GM18873 (cell line): ENCODE data around the gene RBMS1.
"Not testable (repeated sequence)": the region's sequence is repeated elsewhere in the genome, so short reads cannot be mapped to it uniquely, and the experiment has no call there.

Source experiments
- ATAC-seq: cut with Tn5 transposase; IDR thresholded peaks from one replicate; pipeline ENCODE4 v1.9.1; 2021; ENCODE audit warnings: mild to moderate bottlenecking, moderate library complexity, moderate number of reproducible peaks; ENCODE audit not compliant: unreplicated experiment, low FRiP score

The RBMS1 gene

GRCh38 chr2:160368988-160369930, 124.3 kb downstream of the RBMS1 start:
- no peak for ATAC-seq

- no peak for ATAC-seq
Measured at GRCh38 chr2:160367887-160368286, 125.7 kb downstream of the RBMS1 start.

DNA sequence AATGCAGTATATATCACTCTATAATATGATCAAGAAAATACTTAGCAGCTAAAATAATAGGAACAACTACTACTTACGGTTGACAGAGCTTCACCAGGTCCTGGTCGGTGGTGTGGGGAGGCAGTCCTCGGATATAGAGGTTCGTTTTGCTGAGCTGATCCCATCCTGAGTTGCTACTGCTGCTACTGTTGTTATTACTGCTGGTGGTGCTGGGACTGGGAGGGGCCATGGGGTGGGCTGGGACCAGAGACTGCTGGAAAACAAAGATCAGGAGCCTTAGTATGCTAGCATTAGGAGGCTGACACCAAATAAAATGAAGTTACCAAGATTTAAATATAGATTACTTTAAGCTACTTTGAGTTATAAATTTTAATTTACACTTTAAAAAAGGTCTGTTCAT, 126.5 kb downstream of the RBMS1 start:
- not testable (repeated sequence) for ATAC-seq

- no peak for ATAC-seq
Measured at GRCh38 chr2:160366474-160366873, 127.1 kb downstream of the RBMS1 start.

GRCh38 chr2:160365716-160366367, 127.8 kb downstream of the RBMS1 start:
- no peak for ATAC-seq

DNA sequence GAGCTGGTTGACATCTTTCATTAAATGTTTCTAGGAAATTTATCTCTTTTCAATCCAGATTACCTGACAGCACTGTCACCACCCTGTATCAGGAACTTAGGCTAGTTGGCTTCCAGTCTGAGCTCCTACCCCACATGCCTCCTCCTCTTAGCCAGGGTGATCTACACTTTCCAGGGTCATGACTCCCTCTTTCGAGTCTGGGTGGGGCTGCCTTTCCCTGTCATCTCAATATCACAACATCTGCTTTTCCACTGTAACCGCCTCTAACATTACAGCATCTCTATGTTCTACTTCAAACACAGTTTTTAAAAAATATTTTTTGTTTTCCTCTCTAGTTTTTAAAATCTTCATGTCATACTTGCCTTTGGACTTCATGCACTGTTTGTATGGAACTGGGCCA, 129.2 kb downstream of the RBMS1 start:
- no peak for ATAC-seq

DNA sequence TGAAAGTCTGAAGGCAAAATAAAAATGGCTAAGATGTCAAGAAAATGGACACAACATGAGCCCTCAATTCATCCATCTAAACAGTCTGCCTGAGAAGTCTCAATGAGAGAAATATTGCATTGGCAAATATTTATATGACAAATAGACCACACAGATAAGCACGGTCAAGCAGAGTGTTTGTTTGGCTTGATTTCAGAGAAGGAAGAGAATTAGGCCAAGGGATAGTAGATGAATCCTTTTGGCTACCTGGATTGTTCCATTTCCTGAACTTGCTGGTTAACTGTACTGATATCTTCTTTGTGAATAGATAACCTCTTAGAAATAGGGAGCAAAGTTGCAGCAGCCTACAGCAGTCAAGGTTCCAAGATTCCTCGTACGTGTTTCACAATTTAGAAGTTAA, 129.6 kb downstream of the RBMS1 start:
- ATAC-seq = no peak

- ATAC-seq = no peak
Measured at GRCh38 chr2:160363055-160363454, 130.6 kb downstream of the RBMS1 start.

DNA sequence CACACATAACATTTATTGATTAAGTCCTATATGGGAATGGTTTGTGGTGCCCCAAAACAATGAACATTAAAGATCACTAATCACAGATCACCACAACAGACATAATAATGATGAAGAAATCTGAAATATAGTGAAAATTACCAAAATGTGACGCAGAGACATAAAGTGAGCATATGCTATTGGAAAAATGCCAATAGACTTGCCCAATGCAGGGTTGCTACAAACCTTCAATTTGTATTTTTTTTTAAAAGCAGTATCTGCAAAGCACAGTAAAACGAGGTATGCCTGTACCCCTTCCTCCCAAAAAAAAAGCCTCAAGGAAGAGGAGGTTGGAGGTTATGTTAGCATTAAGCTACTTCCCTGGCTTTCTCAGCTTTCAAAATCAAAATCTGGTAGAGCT, 131.1 kb downstream of the RBMS1 start:
- no peak for ATAC-seq

DNA sequence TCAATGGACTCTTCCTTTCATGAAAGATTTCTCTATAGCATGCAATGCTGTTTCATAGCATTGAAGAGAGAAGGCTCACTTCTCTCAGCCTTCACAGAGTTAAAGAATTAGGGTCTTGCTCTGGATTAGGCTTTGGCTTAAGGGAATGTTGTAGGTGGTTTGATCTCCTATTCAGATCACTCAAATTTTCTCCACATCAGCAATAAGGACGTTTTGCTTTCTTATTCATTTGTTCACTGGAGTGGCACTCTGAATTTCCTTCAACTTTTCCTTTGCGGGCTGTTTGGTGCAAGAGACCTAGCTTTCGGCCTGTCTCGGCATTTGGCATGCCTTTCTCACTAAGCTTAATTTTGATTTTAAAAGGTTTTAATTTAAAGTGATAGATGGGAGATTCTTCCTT, 131.6 kb downstream of the RBMS1 start:
- ATAC-seq = no peak

DNA sequence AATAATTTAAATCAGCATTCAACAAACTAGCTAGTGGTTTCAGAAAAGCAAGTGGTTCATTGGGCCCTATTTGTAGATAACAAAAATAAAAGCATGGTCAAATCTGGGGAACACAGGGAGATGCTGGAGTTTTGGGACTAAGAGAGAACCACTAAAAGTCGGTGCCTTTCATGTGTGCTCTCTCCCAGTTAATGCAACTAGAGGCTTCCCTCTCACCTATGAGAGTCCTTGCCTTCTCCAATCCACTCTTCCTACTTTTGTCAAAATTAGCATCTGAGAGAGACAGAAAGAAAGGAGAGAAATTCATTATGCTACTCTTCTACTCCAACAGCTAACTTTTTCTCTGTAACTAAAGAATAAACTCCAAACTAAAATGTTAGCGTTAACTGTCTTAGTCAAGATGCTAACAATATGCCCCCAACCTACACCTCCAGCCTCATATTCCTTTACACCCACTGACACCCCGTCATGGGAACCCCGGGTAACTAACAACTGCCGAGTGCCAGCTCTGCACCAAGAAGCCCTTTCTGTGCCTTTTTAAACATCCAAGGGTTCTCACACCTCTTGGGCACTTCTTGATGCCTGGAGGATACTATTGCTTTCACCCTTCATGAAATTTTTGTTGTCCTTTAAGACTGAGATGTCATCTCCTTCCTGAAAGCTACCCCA, 133.4 kb downstream of the RBMS1 start:
- ATAC-seq = no peak

DNA sequence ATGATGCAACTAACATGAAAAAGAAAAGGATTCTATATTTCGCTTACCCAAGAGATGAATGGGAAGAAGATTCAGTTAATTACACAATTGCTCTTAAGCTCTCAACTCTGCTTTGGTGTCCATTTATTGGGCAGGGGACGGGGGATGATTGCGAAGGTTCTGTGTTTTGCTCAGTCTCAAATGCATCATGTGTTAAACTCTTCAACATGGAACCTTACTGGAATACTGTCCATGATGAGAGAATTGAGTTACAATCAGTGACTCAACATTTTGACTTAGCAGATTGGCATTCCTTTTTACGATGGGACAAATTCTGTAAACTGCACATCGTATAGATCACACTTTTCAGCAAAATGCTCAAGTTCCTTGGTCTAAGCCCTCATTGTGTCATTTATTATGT, 135.6 kb downstream of the RBMS1 start:
- no peak for ATAC-seq

DNA sequence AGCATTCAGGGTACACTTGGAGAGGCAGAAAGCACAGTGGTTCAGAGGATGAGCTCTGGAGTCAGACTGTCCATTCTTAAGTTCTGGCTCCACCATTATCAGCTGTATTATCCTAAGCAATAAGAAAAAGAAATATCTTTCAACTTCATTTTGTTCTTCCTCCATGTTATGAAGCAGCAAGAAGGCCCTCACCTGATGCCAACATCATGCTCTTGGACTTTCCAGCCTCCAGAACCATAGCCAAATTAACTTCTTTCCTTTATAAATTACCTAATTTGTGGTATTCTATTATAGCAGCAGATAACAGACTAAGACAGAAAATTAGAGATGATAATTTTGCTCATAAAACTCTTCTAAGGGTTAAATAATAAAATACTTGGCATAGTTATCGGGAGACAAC, 137.1 kb downstream of the RBMS1 start:
- ATAC-seq = no peak

GRCh38 chr2:160355080-160355479, 138.5 kb downstream of the RBMS1 start:
- ATAC-seq = no peak

DNA sequence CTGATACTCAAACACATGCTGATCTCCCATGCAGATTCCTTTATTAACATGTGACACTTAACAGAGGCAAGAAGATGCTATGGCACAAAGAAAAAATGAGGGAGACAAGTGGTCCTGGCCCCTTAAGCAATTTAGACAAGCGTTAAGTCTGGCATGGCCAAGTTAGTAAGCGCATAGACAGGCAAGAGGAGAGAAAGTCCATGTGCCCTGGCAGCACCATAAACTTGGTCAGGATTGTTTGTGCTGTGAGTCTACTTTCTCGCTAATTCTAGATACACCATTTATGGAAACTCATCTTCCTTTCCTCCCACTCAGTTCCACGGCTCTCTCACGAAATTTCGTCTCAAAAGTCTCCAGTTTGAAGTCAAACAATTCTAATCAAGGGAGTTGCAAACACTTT, 138.9 kb downstream of the RBMS1 start:
- ATAC-seq = no peak

DNA sequence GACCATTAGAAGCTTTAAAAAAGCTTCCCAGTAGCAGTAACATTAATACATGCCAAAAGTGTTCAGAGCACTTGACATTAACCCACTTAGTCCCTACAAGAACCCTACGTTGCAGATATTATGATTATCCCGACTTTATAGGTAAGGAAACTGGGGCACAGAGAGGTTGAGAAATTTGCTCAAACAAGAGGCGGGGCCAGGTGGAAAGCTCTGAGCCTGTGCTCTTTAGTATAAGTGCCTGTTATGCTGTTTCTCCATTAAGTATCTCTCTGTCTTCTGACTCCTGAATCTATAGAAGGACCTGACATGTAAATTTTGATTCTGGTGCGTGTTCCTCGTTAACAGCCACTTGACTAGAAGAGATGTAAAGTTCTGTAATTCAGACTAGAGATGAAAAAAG, 139.8 kb downstream of the RBMS1 start:
- no peak for ATAC-seq

DNA sequence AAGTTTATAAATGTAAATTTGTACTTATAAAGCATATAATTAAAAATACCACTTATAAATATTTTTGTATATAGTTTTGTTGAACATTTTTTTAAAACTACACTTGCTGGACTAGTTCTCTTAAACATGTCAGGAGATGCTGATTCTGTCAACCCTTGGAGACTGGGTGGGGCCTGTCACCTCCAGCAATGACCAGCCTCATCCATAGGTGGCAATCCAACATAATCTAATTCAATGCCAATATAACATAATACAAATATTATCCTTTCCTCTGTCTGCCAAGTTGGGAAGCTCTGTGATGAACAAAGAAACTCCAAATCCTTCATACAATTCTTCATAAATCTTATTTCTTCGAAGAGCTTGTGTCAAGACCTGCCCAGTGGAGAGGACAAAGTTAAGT, 140.4 kb downstream of the RBMS1 start:
- no peak for ATAC-seq

DNA sequence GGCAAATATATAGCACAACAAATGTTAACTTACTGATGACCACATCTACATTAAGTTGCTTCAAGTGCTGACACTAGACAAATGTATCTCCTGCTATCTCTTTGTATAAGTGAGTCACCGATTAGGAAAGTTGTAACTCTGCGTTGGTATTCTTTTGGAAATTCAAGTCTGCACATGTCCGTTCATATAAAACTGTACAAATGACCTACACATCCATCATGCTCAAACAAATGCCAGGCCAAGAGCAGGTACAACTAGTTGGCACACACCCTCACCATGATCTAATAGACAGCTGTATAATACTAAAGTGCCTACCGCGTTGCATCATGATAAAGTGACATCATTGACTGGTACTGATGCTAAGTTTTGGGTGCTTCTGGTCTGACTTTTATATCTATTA, 141.1 kb downstream of the RBMS1 start:
- ATAC-seq = no peak

DNA sequence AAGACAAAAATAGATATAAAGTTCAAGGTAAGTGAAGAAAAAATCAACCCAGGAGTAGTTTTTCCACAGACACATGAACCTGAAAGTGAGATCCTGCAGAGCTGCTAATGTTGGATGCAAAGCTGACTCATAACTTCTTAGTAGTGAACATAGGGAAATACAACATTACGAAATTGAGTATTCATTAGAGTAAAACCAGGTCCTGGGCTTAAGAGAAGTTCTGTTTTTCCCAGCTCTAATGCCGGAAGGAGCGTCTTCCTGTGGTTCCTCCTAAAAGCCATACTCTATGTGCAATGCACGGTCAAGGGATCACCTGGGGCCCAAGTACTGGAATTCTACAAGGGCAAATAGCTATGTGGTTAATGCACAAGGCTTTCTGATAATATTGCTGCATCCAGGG, 141.7 kb downstream of the RBMS1 start:
- no peak for ATAC-seq

GRCh38 chr2:160349306-160349705, 144.3 kb downstream of the RBMS1 start:
- no peak for ATAC-seq

GRCh38 chr2:160347269-160347863, 146.2 kb downstream of the RBMS1 start:
- ATAC-seq = no peak
